H1 (cell line): ENCODE results near the gene TFCP2L1. TPM values are rescaled to one million over a fixed set of nuclear protein-coding genes. Genes with fewer than 3 reads are reported as not detected.

ENCODE experiments used
- CTCF ChIA-PET: fragments of 300-600 bp; sonication (Branson Sonifier 250); formaldehyde crosslinking; loops from one replicate; lab custom pipeline; 2021; ENCODE audit not compliant: partially characterized antibody; lab: Charles Lee
- POLR2A ChIA-PET: fragments of 300-600 bp; sonication (Branson Sonifier 250); formaldehyde crosslinking; loops from one replicate; lab custom pipeline; 2021; ENCODE audit warnings: inconsistent platforms; ENCODE audit not compliant: partially characterized antibody; lab: Charles Lee
- DNase-seq, 2 experiments: peaks; one replicate each; pipeline versions ENCODE4 v3.0.0 to v3.0.0-alpha.2; 2010 to 2022; ENCODE audit warnings: low spot score in 2 of 2, low read depth in 1 of 2, mixed read lengths in 1 of 2
- FAIRE-seq: peaks from 2 replicates; lab custom pipeline; 2011; peaks lifted over from hg19 to GRCh38; lab: Jason Lieb, UNC
- H2AFZ ChIP-seq: 2 replicates; pipeline ENCODE4 v1.8.1; 2012; ENCODE audit warnings: low read length, inconsistent platforms
- H2AK5ac ChIP-seq: 2 replicates; pipeline ENCODE4 v1.6.1; 2013; ENCODE audit warnings: low read depth, low read length
- H2BK120ac ChIP-seq: replicated peaks from 2 replicates; pipeline ENCODE3; 2013; ENCODE audit warnings: low read depth, low read length, inconsistent platforms
- H2BK12ac ChIP-seq: 2 replicates; pipeline ENCODE4 v1.6.1; 2013; ENCODE audit warnings: low read depth, low read length
- H2BK15ac ChIP-seq: 2 replicates; pipeline ENCODE4 v1.6.1; 2013; ENCODE audit warnings: low read length
- H2BK20ac ChIP-seq: 2 replicates; pipeline ENCODE4 v1.6.1; 2013; ENCODE audit warnings: low read length
- H2BK5ac ChIP-seq: 2 replicates; pipeline ENCODE4 v1.6.1; 2013; ENCODE audit warnings: low read depth, low read length
- H3K14ac ChIP-seq: 2 replicates; pipeline ENCODE4 v1.6.1; 2013; ENCODE audit warnings: inconsistent platforms; ENCODE audit not compliant: insufficient read length
- H3K18ac ChIP-seq: 2 replicates; pipeline ENCODE4 v1.6.1; 2013; ENCODE audit warnings: low read length; ENCODE audit errors: extremely low read depth
- H3K23ac ChIP-seq: 2 replicates; pipeline ENCODE4 v1.6.1; 2013; ENCODE audit warnings: inconsistent platforms; ENCODE audit not compliant: insufficient read length
- H3K23me2 ChIP-seq: 2 replicates; pipeline ENCODE4 v1.6.1; 2013; ENCODE audit warnings: low read depth, low read length
- H3K27ac ChIP-seq: 2 replicates; pipeline ENCODE4 v1.6.1; 2011; ENCODE audit warnings: low read depth, low read length, inconsistent platforms
- H3K27me3 ChIP-seq, 4 experiments: replicated peaks in 1 of 4; 1 replicate in 1 of 4; 2 replicates in 3 of 4; pipeline versions ENCODE4 v1.6.1 to v1.8.1; 2011 to 2013; ENCODE audit warnings: low read length in 3 of 4, mild to moderate bottlenecking in 3 of 4, inconsistent platforms in 2 of 4, mixed read lengths in 2 of 4, moderate library complexity in 1 of 4; ENCODE audit not compliant: control insufficient read depth in 3 of 4, insufficient read depth in 3 of 4; ENCODE audit errors: extremely low read depth in 1 of 4
- H3K36me3 ChIP-seq, 4 experiments: 2 replicates each; pipeline versions ENCODE4 v1.6.1 to v1.8.1; 2011 to 2013; ENCODE audit warnings: mild to moderate bottlenecking in 4 of 4, low read length in 3 of 4, moderate library complexity in 2 of 4, control low read depth in 1 of 4, inconsistent platforms in 1 of 4; ENCODE audit not compliant: insufficient read depth in 4 of 4, control insufficient read depth in 2 of 4
- H3K4ac ChIP-seq: replicated peaks from 2 replicates; pipeline ENCODE3; 2013; ENCODE audit warnings: low read length, low read depth, mixed read lengths, inconsistent platforms; ENCODE audit not compliant: insufficient read length
- H3K4me1 ChIP-seq, 4 experiments: replicated peaks in 1 of 4; 1 replicate in 1 of 4; 2 replicates in 3 of 4; pipeline versions ENCODE4 v1.6.1 to v1.8.1; 2011 to 2013; ENCODE audit warnings: low read length in 3 of 4, inconsistent platforms in 2 of 4, mixed read lengths in 1 of 4; ENCODE audit not compliant: insufficient read depth in 4 of 4, control insufficient read depth in 3 of 4
- H3K4me2 ChIP-seq, 2 experiments: 2 replicates each; pipeline versions ENCODE4 v1.6.1 to v1.8.1; 2011 to 2013; ENCODE audit warnings: low read depth in 2 of 2, low read length in 2 of 2, control low read depth in 1 of 2, inconsistent platforms in 1 of 2, mild to moderate bottlenecking in 1 of 2; ENCODE audit not compliant: insufficient read depth in 1 of 2
- H3K4me3 ChIP-seq, 4 experiments: fragments of 200-600, 300-600 bp in 1 of 4; sonication (generic), shearing (Covaris generic), sonication (Bioruptor Twin) in 1 of 4; 2 replicates each; pipeline versions ENCODE4 v1.5.1 to v1.8.1; 2011 to 2016; ENCODE audit warnings: low read length in 4 of 4, low read depth in 3 of 4, control low read depth in 2 of 4, inconsistent platforms in 2 of 4, mild to moderate bottlenecking in 2 of 4, mixed read lengths in 1 of 4, moderate library complexity in 1 of 4; ENCODE audit not compliant: insufficient read depth in 2 of 4; ENCODE audit errors: extremely low read depth in 1 of 4
- H3K56ac ChIP-seq: replicated peaks from 2 replicates; pipeline ENCODE3; 2013; ENCODE audit warnings: low read depth, mild to moderate bottlenecking, mixed read lengths, low read length, inconsistent platforms; ENCODE audit not compliant: insufficient read length
- H3K79me1 ChIP-seq: 2 replicates; pipeline ENCODE4 v1.6.1; 2013; ENCODE audit warnings: low read depth, low read length, control low read depth
- H3K79me2 ChIP-seq, 2 experiments: 2 replicates each; pipeline versions ENCODE4 v1.6.1 to v1.8.1; 2012 to 2013; ENCODE audit warnings: low read length in 2 of 2, mild to moderate bottlenecking in 2 of 2, inconsistent platforms in 1 of 2; ENCODE audit not compliant: insufficient read depth in 2 of 2, control insufficient read depth in 1 of 2
- H3K9ac ChIP-seq, 4 experiments: replicated peaks in 1 of 4; 1 replicate in 1 of 4; 2 replicates in 3 of 4; pipeline versions ENCODE4 v1.6.1 to v1.8.1; 2011 to 2013; ENCODE audit warnings: low read depth in 3 of 4, low read length in 3 of 4, control low read depth in 2 of 4, mild to moderate bottlenecking in 2 of 4, moderate library complexity in 2 of 4, inconsistent platforms in 1 of 4; ENCODE audit errors: extremely low read depth in 1 of 4
- H3K9me3 ChIP-seq, 2 experiments: 2 replicates each; pipeline versions ENCODE4 v1.6.1 to v1.8.1; 2012 to 2013; ENCODE audit warnings: mild to moderate bottlenecking in 2 of 2, moderate library complexity in 2 of 2, control low read depth in 1 of 2, inconsistent platforms in 1 of 2, low read depth in 1 of 2, low read length in 1 of 2, mixed read lengths in 1 of 2; ENCODE audit not compliant: insufficient read depth in 2 of 2
- H4K20me1 ChIP-seq, 2 experiments: replicated peaks in 1 of 2; 2 replicates each; pipeline versions ENCODE3 to v1.8.1; 2011 to 2013; ENCODE audit warnings: inconsistent platforms in 2 of 2, low read length in 2 of 2, mild to moderate bottlenecking in 1 of 2; ENCODE audit not compliant: insufficient read depth in 2 of 2, control insufficient read depth in 1 of 2
- H4K5ac ChIP-seq: 2 replicates; pipeline ENCODE4 v1.6.1; 2013; ENCODE audit warnings: low read length, low read depth, mixed read lengths, inconsistent platforms; ENCODE audit not compliant: insufficient read length
- H4K8ac ChIP-seq: 2 replicates; pipeline ENCODE4 v1.8.0; 2013; ENCODE audit warnings: mild to moderate bottlenecking, moderate library complexity, low read length, inconsistent platforms; ENCODE audit not compliant: insufficient read depth; ENCODE audit errors: extremely low read depth
- H4K91ac ChIP-seq: replicated peaks from 2 replicates; pipeline ENCODE3; 2013; ENCODE audit warnings: low read length, mixed read lengths, inconsistent platforms; ENCODE audit not compliant: insufficient read length
- CTBP2 ChIP-seq: IDR thresholded peaks from 2 replicates; pipeline ENCODE4 v1.7.0; 2011; ENCODE audit warnings: borderline replicate concordance, mild to moderate bottlenecking, moderate library complexity, mixed read lengths, low read length; ENCODE audit not compliant: insufficient read depth, insufficient read length
- GTF2F1 ChIP-seq: IDR thresholded peaks from 2 replicates; pipeline ENCODE4 v1.6.1; 2012; ENCODE audit warnings: low read depth, low read length, improper control_type of control experiment, borderline replicate concordance
- KDM5A ChIP-seq: fragments of 200-600 bp; IDR thresholded peaks from 2 replicates; pipeline ENCODE4 v1.7.1; 2012; ENCODE audit warnings: mild to moderate bottlenecking, low read length, inconsistent platforms, mixed read lengths
- PHF8 ChIP-seq: fragments of 200-600 bp; sonication (generic); conservative IDR thresholded peaks from 2 replicates; pipeline ENCODE4 v1.7.1; 2012; ENCODE audit warnings: low read depth, mild to moderate bottlenecking, inconsistent platforms, low read length, moderate library complexity
- SIN3A ChIP-seq, 2 experiments: IDR thresholded peaks in 1 of 2; conservative IDR thresholded peaks in 1 of 2; 2 replicates each; pipeline ENCODE4 v1.6.1; 2011 to 2012; ENCODE audit warnings: low read length in 2 of 2, improper control_type of control experiment in 1 of 2, low read depth in 1 of 2, mild to moderate bottlenecking in 1 of 2
- SRF ChIP-seq: IDR thresholded peaks from 2 replicates; pipeline ENCODE4 v1.6.1; 2011; ENCODE audit warnings: mild to moderate bottlenecking, low read depth, low read length, moderate library complexity
- TBP ChIP-seq: IDR thresholded peaks from 2 replicates; pipeline ENCODE4 v1.6.1; 2011; ENCODE audit warnings: low read depth, low read length, improper control_type of control experiment
- TEAD4 ChIP-seq: IDR thresholded peaks from 2 replicates; pipeline ENCODE4 v1.6.1; 2012; ENCODE audit warnings: low read depth, low read length, inconsistent platforms, mixed read lengths
- WGBS, 2 experiments: shearing (Covaris generic) in 1 of 2; methylation state at CpG; one replicate each; pipeline versions ENCODE4 v1.1.6 to v1.1.7; 2013 to 2015; ENCODE audit warnings: low lambda C conversion rate in 2 of 2, mixed read lengths in 2 of 2, inconsistent platforms in 1 of 2, low coverage in 1 of 2, missing lambda C conversion rate in 1 of 2; ENCODE audit not compliant: insufficient replicate concordance in 2 of 2, insufficient coverage in 1 of 2, insufficient read length in 1 of 2; ENCODE audit errors: extremely low coverage in 1 of 2, missing lambda C conversion rate in 1 of 2; 5-methylcytosine and 5-hydroxymethylcytosine counted together
- polyA plus RNA-seq, 7 experiments: library from polyadenylated mRNA; depleted of rRNA in 3 of 7; stranded (reverse) in 5 of 7; unstranded in 2 of 7; fragments of >200 nt in 5 of 7; fragments of 200-250 nt in 2 of 7; gene quantifications; 1 replicate in 5 of 7; 2 replicates in 1 of 7; 4 replicates in 1 of 7; pipeline versions ENCODE4 v1.2.1 to v1.2.3, GENCODE V29; 2011 to 2013; ENCODE audit warnings: missing spikeins in 2 of 7, mixed read lengths in 2 of 7
- total RNA-seq: library from RNA; stranded (reverse); fragmentation: NEBNext Ultra II Directional; extraction: Animal tissue kit (Norgen Biotek cat#: 25700); gene quantifications from 2 replicates; pipeline ENCODE4 v1.2.1, GENCODE V29; 2021
- TF ChIP-seq, protein P1 (sequence below), 3 experiments: IDR thresholded peaks; 1 replicate in 2 of 3; 2 replicates in 1 of 3; pipeline versions ENCODE4 v1.5.1 to v1.6.1; 2011; ENCODE audit warnings: low read length in 3 of 3, mild to moderate bottlenecking in 3 of 3, inconsistent platforms in 2 of 3, low read depth in 1 of 3, moderate library complexity in 1 of 3; ENCODE audit not compliant: insufficient read depth in 1 of 3; ENCODE audit errors: control extremely low read depth in 1 of 3

The TFCP2L1 gene
- total and polyA plus RNA-seq, 2 of the 8 experiments (the other 6 are each of a cell fraction or from before 2014, with no cell fraction given) = 1.5 to 3.8 TPM

DNA sequence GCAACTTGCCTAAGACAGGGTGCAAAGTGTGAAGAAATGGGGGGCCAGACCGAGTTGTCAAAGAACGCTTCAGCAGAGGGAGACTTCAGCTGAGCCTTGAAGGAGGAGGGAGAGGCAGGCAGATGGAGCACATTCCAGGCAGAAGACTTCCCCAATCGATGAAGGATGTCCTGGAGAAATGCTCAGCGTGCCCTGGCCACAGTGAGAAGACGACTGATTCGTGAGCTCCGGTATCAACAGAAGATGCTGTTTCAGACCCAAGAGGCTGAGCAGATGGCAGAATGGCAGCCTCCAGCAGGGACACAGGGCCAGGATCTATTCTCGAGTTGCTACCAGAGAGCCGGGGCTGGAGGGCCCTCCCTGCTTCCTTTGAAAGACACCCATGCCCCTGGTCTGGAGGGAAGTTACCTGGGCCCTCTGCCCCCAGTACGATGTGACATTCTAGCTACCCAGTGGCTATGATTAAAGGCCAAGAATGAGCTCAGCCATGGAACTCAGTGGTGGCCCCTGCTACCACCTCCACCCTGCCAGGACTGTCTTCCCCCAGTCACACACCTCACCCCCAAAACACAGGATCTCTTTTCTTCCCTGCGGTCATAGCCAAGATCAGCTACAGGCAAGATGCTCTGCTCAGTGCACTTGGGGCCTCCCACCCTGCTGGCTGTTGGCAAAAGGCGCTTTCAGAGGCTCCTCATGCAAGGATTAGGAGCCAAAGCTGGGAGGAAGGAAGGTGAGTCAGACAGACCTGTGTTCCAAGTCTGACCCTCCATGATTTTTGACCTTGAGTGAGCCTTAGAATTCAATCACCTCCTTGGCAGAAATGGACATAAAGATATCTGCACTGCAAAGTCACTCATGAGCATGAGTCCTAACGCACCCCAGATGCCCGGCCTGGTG, 84.3 kb downstream of the TFCP2L1 start:
- Histone ChIP-seq H2AFZ (no peak overlapping the region), H4K20me1 (no peaks in the 10 kb centered on the region), H4K91ac (no peak overlapping the region), H3K23me2 (no peaks in the 10 kb centered on the region), H2BK120ac (no peak overlapping the region), H3K36me3 (no peaks in the 10 kb centered on the region), H3K27me3 (no peaks in the 10 kb centered on the region; a peak in 2 of 7 replicates), H4K8ac (no peak overlapping the region; the same call in 1 of the 2 replicates), H3K9me3 (no peaks in the 10 kb centered on the region), H3K79me1 (no peaks in the 10 kb centered on the region), H3K27ac (no peak overlapping the region), H4K5ac (no peak overlapping the region), H2BK15ac (no peak overlapping the region), H3K23ac (no peak overlapping the region), H3K4me3 (no peak overlapping the region), H3K79me2 (no peaks in the 10 kb centered on the region), H3K4me1 (peaks cover 0 to 9% (median 6%) of the 10 kb centered on the region in 4 experiments; a peak in 2 of 7 replicates), H3K9ac (no peak overlapping the region), H3K56ac (no peak overlapping the region), H3K4me2 (no peak overlapping the region), H3K4ac (no peak overlapping the region), H3K14ac (no peak overlapping the region), H2BK5ac (no peak overlapping the region), H2BK20ac (no peak overlapping the region), H3K18ac (no peak overlapping the region), H2BK12ac (no peak overlapping the region), H2AK5ac (no peak overlapping the region)
- FAIRE-seq (no peak), DNase-seq (no peak)
- ChIA-PET CTCF (interaction anchor here (0.7 to 1.6 kb wide), 3 partner anchors 101 to 117 kb away, joined by 3 to 4 read pairs (median 3); no protein-coding TSS in a partner anchor), POLR2A (no interaction called here)
- 90% methylated on average over 14 of the region's 14 CpGs; no CpG with 5 or more reads in 1 of the 2 experiments for WGBS, 2 experiments
- TF ChIP-seq SIN3A (conservative IDR thresholded peaks at IDR 0.05 in 1 of 2, IDR thresholded peaks at IDR 0.05 in 1 of 2; ENCODE audit: low read depth in 1 of 2, low read length in 2 of 2) (no peak), SRF (no peak), CTBP2 (no peak), GTF2F1 (no peak), PHF8 (no peak), TBP (no peak), KDM5A (no peak), TEAD4 (no peak)
- TF ChIP-seq, protein P1, sequence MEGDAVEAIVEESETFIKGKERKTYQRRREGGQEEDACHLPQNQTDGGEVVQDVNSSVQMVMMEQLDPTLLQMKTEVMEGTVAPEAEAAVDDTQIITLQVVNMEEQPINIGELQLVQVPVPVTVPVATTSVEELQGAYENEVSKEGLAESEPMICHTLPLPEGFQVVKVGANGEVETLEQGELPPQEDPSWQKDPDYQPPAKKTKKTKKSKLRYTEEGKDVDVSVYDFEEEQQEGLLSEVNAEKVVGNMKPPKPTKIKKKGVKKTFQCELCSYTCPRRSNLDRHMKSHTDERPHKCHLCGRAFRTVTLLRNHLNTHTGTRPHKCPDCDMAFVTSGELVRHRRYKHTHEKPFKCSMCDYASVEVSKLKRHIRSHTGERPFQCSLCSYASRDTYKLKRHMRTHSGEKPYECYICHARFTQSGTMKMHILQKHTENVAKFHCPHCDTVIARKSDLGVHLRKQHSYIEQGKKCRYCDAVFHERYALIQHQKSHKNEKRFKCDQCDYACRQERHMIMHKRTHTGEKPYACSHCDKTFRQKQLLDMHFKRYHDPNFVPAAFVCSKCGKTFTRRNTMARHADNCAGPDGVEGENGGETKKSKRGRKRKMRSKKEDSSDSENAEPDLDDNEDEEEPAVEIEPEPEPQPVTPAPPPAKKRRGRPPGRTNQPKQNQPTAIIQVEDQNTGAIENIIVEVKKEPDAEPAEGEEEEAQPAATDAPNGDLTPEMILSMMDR (IDR thresholded peaks at IDR 0.05; ENCODE audit: control extremely low read depth in 1 of 3, insufficient read depth in 1 of 3, low read depth in 1 of 3, low read length in 3 of 3) = no peak
